DOHH2 (cell line): ENCODE results near the gene COL2A1.

Experiments
- EZH2phosphoT487 ChIP-seq: fragments of 200-600 bp; sonication (generic); IDR thresholded peaks from 2 replicates; pipeline ENCODE4 v1.6.1; 2017; ENCODE audit warnings: borderline replicate concordance, mild to moderate bottlenecking, antibody characterized with exemption, low read length, moderate library complexity, mixed read lengths
- TF ChIP-seq, protein P1 (sequence below): fragments of 200-600 bp; sonication (generic); IDR thresholded peaks from one replicate; pipeline ENCODE4 v1.5.1; 2014; ENCODE audit warnings: antibody characterized with exemption, mild to moderate bottlenecking, low read depth, low read length; ENCODE audit not compliant: poor library complexity, severe bottlenecking

DNA sequence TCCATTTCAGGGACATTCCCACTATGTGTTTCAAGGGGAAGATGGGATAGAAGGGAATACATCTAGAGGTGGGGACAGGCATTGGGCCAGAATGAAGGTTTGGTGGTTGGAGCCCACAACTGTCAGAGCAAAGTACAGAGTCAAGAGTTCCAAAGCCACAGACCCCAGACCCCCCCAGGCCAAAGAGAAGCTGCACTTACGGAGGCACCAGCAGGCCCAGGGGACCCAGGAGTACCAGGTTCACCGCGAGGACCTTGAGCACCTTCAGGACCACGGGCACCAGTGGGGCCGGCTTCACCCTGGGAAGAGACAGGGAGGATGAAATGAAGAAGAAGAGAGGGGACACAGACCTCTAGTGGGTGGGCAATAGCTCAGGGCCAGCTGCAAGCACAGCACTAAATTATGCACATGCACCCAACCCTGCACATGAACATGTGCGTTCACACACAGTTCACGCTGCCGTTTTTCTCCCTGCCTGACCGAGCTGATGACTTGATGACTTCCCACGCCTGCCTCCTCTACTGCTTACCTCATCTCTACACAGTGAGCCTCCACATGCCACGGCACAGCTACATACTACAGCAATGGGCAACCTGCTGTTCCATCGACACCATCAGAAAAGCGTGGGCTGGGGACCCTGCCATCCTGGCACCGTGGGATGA lies 16.7 kb downstream of the COL2A1 start:
- TF ChIP-seq, protein P1, sequence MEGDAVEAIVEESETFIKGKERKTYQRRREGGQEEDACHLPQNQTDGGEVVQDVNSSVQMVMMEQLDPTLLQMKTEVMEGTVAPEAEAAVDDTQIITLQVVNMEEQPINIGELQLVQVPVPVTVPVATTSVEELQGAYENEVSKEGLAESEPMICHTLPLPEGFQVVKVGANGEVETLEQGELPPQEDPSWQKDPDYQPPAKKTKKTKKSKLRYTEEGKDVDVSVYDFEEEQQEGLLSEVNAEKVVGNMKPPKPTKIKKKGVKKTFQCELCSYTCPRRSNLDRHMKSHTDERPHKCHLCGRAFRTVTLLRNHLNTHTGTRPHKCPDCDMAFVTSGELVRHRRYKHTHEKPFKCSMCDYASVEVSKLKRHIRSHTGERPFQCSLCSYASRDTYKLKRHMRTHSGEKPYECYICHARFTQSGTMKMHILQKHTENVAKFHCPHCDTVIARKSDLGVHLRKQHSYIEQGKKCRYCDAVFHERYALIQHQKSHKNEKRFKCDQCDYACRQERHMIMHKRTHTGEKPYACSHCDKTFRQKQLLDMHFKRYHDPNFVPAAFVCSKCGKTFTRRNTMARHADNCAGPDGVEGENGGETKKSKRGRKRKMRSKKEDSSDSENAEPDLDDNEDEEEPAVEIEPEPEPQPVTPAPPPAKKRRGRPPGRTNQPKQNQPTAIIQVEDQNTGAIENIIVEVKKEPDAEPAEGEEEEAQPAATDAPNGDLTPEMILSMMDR = no peak
- TF ChIP-seq EZH2phosphoT487 = no peak
